ENCODE results near the gene WWP2.

DNA sequence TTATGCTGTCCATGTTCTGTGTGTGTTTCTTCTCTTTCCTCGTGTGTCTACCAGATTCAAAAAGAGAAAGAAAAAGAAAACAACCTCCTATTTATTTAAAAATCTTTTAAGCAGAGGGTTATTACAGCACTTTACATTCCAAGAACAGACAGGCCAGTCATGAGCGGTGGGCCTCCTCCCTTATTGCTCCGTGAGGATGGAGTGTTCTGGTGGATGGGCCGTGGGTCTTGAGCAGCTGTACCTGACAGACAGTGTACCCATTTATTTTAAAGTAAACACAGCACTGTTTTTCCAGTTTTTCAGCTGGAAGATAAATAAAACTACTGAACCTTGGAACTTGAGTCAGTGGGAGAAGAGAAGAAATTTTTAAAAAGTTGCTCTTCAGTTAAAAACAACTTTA, 52.4 kb downstream of the WWP2 start:
- TF ChIP-seq, protein P1, sequence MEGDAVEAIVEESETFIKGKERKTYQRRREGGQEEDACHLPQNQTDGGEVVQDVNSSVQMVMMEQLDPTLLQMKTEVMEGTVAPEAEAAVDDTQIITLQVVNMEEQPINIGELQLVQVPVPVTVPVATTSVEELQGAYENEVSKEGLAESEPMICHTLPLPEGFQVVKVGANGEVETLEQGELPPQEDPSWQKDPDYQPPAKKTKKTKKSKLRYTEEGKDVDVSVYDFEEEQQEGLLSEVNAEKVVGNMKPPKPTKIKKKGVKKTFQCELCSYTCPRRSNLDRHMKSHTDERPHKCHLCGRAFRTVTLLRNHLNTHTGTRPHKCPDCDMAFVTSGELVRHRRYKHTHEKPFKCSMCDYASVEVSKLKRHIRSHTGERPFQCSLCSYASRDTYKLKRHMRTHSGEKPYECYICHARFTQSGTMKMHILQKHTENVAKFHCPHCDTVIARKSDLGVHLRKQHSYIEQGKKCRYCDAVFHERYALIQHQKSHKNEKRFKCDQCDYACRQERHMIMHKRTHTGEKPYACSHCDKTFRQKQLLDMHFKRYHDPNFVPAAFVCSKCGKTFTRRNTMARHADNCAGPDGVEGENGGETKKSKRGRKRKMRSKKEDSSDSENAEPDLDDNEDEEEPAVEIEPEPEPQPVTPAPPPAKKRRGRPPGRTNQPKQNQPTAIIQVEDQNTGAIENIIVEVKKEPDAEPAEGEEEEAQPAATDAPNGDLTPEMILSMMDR (IDR thresholded peaks at IDR 0.05): no peak
- no peak for TF ChIP-seq POLR2A (IDR thresholded peaks at IDR 0.05)
- no peak for TF ChIP-seq POLR2AphosphoS5 (IDR thresholded peaks at IDR 0.05)
- no peak for TF ChIP-seq EP300 (IDR thresholded peaks at IDR 0.05)

All from sigmoid colon (tissue), 4 donors.